ENCODE results near the gene TK2. TPM values are rescaled to one million over a fixed set of nuclear protein-coding genes. Genes with fewer than 3 reads are reported as not detected.
"Not testable (repeated sequence)": the region's sequence is repeated elsewhere in the genome, so short reads cannot be mapped to it uniquely, and the experiment has no call there.

Gene TK2
- total and polyA plus RNA-seq, 10 donors = 8.3 to 56.6 (median 31.8) TPM

- Histone ChIP-seq H3K27ac (peak overlapping the region; percentile 84 to 99 (median 96)), H3K9me3 (no peaks in the 10 kb centered on the region), H3K27me3 (replicated peaks in 1 of 7) (no peaks in the 10 kb centered on the region), H3K36me3 (peaks cover 0 to 9% (median 0%) of the 10 kb centered on the region in 6 donors), H3K4me1 (peaks cover 74 to 98% (median 86%) of the 10 kb centered on the region in 6 donors), H3K4me3 (peak overlapping the region in 5 of 8 donors; percentile 20 to 64 (median 23))
- TF ChIP-seq POLR2AphosphoS5 (IDR thresholded peaks at IDR 0.05) (peak; percentile 80 to 97 (median 90)), POLR2A (IDR thresholded peaks at IDR 0.05) (peak in 1 of 3 donors; percentile 41), CTCF (IDR thresholded peaks at IDR 0.05 in 8 of 11, conservative IDR thresholded peaks at IDR 0.05 in 3 of 11) (peak in 3 of 11 experiments; percentile 9 to 28 (median 11))
- 3 to 10% (median 7%) methylated on average over 12 to 15 of the region's 15 CpGs for WGBS, 5 donors
- intact Hi-C loops (cut with DNase I; ENCODE audit: low total_unique reads) = no loop called here
- peak; percentile 98 for DNase-seq
Observed at GRCh38 chr16:66516808-66517585, 32.9 kb downstream of the TK2 start.

- intact Hi-C loops (cut with DNase I; ENCODE audit: low total_unique reads) = no loop called here
- H3K4me1 ChIP-seq = peaks cover 74 to 98% (median 86%) of the 10 kb centered on the region in 6 donors
- no peak for TF ChIP-seq POLR2AphosphoS5 (IDR thresholded peaks at IDR 0.05)
- TF ChIP-seq CTCF (IDR thresholded peaks at IDR 0.05 in 8 of 11, conservative IDR thresholded peaks at IDR 0.05 in 3 of 11) = no peak
- no peak for TF ChIP-seq POLR2A (IDR thresholded peaks at IDR 0.05)
- H3K27me3 ChIP-seq (replicated peaks in 1 of 7) = no peaks in the 10 kb centered on the region
- peak overlapping the region in 3 of 8 donors; percentile 12 to 64 (median 29) for H3K4me3 ChIP-seq
- no peaks in the 10 kb centered on the region for H3K9me3 ChIP-seq
- DNase-seq = no peak
- WGBS, 5 donors = 6 to 16% (median 9%) methylated on average over 8 of the region's 8 CpGs
- peaks cover 0 to 14% (median 0%) of the 10 kb centered on the region in 6 donors for H3K36me3 ChIP-seq
- H3K27ac ChIP-seq = peak overlapping the region; percentile 67 to 99 (median 96)
Observed at GRCh38 chr16:66516509-66516807, 33.5 kb downstream of the TK2 start.

- no peaks in the 10 kb centered on the region for H3K27me3 ChIP-seq (replicated peaks in 1 of 7)
- DNase-seq = no peak
- H3K27ac ChIP-seq = peak overlapping the region; percentile 67 to 99 (median 96)
- H3K36me3 ChIP-seq = peaks cover 0 to 18% (median 0%) of the 10 kb centered on the region in 6 donors
- peak overlapping the region in 2 of 8 donors; percentile 12 to 64 for H3K4me3 ChIP-seq
- H3K9me3 ChIP-seq = no peaks in the 10 kb centered on the region
- TF ChIP-seq CTCF (IDR thresholded peaks at IDR 0.05 in 8 of 11, conservative IDR thresholded peaks at IDR 0.05 in 3 of 11) = peak in 10 of 11 experiments; percentile 26 to 69 (median 56)
- TF ChIP-seq POLR2A (IDR thresholded peaks at IDR 0.05) = no peak
- peaks cover 69 to 98% (median 86%) of the 10 kb centered on the region in 6 donors for H3K4me1 ChIP-seq
- intact Hi-C loops (cut with DNase I; ENCODE audit: low total_unique reads) = no loop called here
- WGBS, 5 donors = 34 to 65% (median 53%) methylated on average over 12 of the region's 12 CpGs
Observed at GRCh38 chr16:66515596-66516508, 34.1 kb downstream of the TK2 start.

- intact Hi-C loops (cut with DNase I; ENCODE audit: low total_unique reads) = not testable (repeated sequence)
Observed at GRCh38 chr16:66514980-66515595, 34.8 kb downstream of the TK2 start.

GRCh38 chr16:66514391-66514790, 35.5 kb downstream of the TK2 start:
- H3K27me3 ChIP-seq (replicated peaks in 1 of 7); intact Hi-C loops (cut with DNase I; ENCODE audit: low total_unique reads); H3K9me3 ChIP-seq; DNase-seq; H3K4me3 ChIP-seq: not testable (repeated sequence)
- Histone ChIP-seq H3K36me3 (peaks cover 0 to 30% (median 0%) of the 10 kb centered on the region in 6 donors), H3K27ac (peak overlapping the region in 1 of 8 donors; percentile 99), H3K4me1 (peaks cover 55 to 98% (median 78%) of the 10 kb centered on the region in 6 donors)
- 94 to 98% (median 97%) methylated on average over 4 to 12 of the region's 17 CpGs for WGBS, 5 donors

More at GRCh38 chr16:66514980-66515595, 34.8 kb downstream of the TK2 start:
- not testable (repeated sequence) for H3K27me3 ChIP-seq (replicated peaks in 1 of 7); DNase-seq; H3K9me3 ChIP-seq
- Histone ChIP-seq H3K27ac (peak overlapping the region; percentile 67 to 99 (median 96)), H3K4me3 (peak overlapping the region in 1 of 8 donors; percentile 64), H3K36me3 (peaks cover 0 to 26% (median 0%) of the 10 kb centered on the region in 6 donors), H3K4me1 (peaks cover 62 to 98% (median 83%) of the 10 kb centered on the region in 6 donors)
- 84 to 94% (median 90%) methylated on average over 9 to 10 of the region's 10 CpGs for WGBS, 5 donors
